K562 (cell line): ENCODE measurements around the gene IFNGR1. TPM values are rescaled to one million over a fixed set of nuclear protein-coding genes. Genes with fewer than 3 reads are reported as not detected.

Experiments used
- CTCFL ChIP-seq: IDR thresholded peaks from 2 replicates; pipeline ENCODE4 v1.6.1; 2011; ENCODE audit warnings: borderline replicate concordance, low read depth, mild to moderate bottlenecking, moderate library complexity, low read length; ENCODE audit not compliant: insufficient read depth, poor library complexity, severe bottlenecking
- E2F3 ChIP-seq: fragments of 250-450 bp; sonication (Bioruptor Pico); IDR thresholded peaks from 2 replicates; pipeline ENCODE4 v1.4.0; 2020; ENCODE audit warnings: mild to moderate bottlenecking
- ELK1 ChIP-seq: sonication (generic); formaldehyde crosslinking; IDR thresholded peaks from 2 replicates; pipeline ENCODE4 v1.8.1; 2022; ENCODE audit warnings: missing genetic modification reagents
- MITF ChIP-seq: IDR thresholded peaks from 2 replicates; pipeline ENCODE4 v1.6.1; 2014; ENCODE audit warnings: antibody characterized with exemption
- POLR2H ChIP-seq: IDR thresholded peaks from 2 replicates; pipeline ENCODE4 v1.6.1; 2016; ENCODE audit warnings: missing genetic modification characterization, low read depth, mild to moderate bottlenecking, control low read depth, missing compliant biosample characterization, moderate library complexity
- ZC3H8 ChIP-seq: fragments of 450-650 bp; IDR thresholded peaks from 2 replicates; pipeline ENCODE4 v1.6.1; 2017
- ZNF253 ChIP-seq: fragments of 250-450 bp; sonication (Bioruptor Pico); conservative IDR thresholded peaks from 2 replicates; pipeline ENCODE4 v1.6.1; 2021; ENCODE audit warnings: mild to moderate bottlenecking
- ZNF395 ChIP-seq: fragments of 200-800 bp; sonication (Bioruptor generic); IDR thresholded peaks from 2 replicates; pipeline ENCODE4 v1.6.1; 2017; ENCODE audit warnings: missing genetic modification characterization, missing compliant biosample characterization
- polyA plus RNA-seq, 8 experiments: library from polyadenylated mRNA; depleted of rRNA in 4 of 8; stranded (reverse) in 5 of 8; unstranded in 3 of 8; fragments of >200 nt; fragmentation: Nextera tagmentation in 2 of 8; fragmentation: Illumina TruSeq in 1 of 8; extraction: Ambion mirVana in 2 of 8; extraction: Trizol in 1 of 8; gene quantifications; 2 replicates each; pipeline versions ENCODE4 v1.2.1 to v1.2.3, GENCODE V29; 2011 to 2014; ENCODE audit warnings: inconsistent platforms in 1 of 8, missing spikeins in 1 of 8
- total RNA-seq, 7 experiments: library from RNA; depleted of rRNA in 6 of 7; stranded (reverse); fragments of >200 nt in 6 of 7; fragmentation: Illumina TruSeq in 2 of 7; extraction: Trizol in 2 of 7; gene quantifications; 2 replicates each; pipeline versions ENCODE4 v1.2.1 to v1.2.3, GENCODE V29; 2011 to 2021; ENCODE audit warnings: low replicate concordance in 1 of 7

The IFNGR1 gene
- total and polyA plus RNA-seq, 9 of the 15 experiments (the other 6 are each of a cell fraction or from before 2014, with no cell fraction given) = 14.7 to 47.0 (median 26.7) TPM

GRCh38 chr6:137167702-137168377 is 51.3 kb downstream of the IFNGR1 start (continued):
- no peak for TF ChIP-seq ZNF395 (CRISPR knock-in tag)
- no peak for TF ChIP-seq ELK1
- no peak for TF ChIP-seq POLR2H (tag)
- no peak for TF ChIP-seq CTCFL
- TF ChIP-seq ZC3H8 = no peak
- TF ChIP-seq ZNF253 (CRISPR knock-in tag) = no peak
- TF ChIP-seq MITF = no peak
- no peak for TF ChIP-seq E2F3
